DMS114 treated with DMSO at 0.1 percent for 48 hours (cell line): ENCODE measurements around the gene CCP110.

Source experiments
- DNase-seq: peaks from one replicate; lab custom pipeline; 2025; ENCODE audit not compliant: unreplicated experiment; lab: John Stamatoyannopoulos, UW

CCP110 gene

DNA sequence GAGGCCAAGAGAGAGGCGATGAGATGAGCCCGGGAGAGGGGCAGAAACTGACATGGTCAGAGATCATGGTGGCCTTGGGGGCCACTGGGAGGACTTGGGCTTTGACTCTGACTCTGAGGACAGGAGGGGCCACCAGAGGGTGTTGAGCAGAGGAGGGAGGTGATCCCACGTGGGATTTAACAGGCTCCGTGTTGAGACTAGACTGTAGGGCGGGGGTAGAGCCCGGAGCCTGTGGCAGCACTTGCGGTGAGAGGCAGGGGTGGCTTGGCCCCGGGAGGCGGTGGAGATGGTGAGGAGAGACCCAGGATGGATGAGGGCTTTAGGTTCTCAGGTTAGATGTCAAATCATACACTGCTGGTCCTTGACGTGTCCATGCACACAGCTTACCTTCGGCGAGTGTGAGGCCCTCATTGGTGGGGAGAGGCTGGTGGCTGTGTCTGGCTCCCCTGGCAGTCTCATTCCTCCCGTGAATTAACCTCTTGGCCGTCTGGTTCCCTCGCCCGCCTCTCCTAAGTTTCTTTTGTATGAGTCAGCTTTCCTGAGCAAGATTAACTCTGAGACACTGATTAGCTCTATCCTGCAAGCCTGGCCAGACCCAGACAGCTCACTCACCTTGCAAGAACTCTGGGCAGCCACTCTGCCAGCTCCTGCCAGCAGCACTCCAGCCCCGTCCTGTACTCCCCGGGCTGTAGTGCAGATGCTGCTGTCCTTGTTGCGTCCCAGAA lies 71.5 kb downstream of the CCP110 start:
- no peak for DNase-seq

GRCh38 chr16:19598805-19599510 lies 75.2 kb downstream of the CCP110 start:
- DNase-seq, result no peak

DNA sequence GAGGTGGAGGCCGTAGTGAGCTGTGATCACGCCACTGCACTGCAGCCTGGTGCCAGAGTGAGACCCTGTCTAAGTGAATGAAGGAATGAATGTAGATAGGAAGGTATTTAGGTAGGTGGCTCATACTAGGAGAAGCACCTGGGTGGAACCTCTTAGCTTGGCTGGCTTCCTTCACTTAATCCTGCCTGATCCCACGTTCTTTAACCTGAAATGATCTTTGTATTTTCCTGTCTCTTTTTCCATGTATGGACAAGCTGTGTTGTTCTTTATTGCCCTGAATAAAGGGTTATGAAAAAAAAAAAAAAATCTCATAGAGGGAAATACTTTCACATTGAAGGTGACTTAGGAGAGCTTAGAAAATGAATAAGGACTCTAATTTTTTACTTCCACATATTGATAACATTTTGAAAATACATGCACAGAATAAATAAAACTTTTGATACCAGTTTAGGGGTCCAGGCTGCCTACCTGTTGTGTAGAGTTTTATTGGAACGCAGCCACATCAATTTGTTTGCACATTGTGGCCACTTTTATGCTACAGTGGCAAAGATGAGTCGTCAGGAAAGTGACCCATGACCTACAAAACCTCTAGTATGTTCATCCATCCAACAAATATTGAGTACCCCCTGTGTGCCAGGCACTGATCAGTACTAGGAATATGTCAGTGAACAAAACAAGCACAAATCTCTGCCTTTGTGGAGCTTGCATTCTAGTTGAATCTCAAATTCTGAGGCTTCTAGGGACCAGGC lies 76.4 kb downstream of the CCP110 start:
- no peak for DNase-seq

- DNase-seq, result peak; percentile 6
Measured at GRCh38 chr16:19601083-19601976, 77.6 kb downstream of the CCP110 start.
